ENCODE data around the gene TAS2R46. TPM values are rescaled to one million over a fixed set of nuclear protein-coding genes. Genes with fewer than 3 reads are reported as not detected.
A peak's percentile ranks its signal among the peaks of the same experiment; 100 is the strongest.
"Not testable (repeated sequence)": the region's sequence is repeated elsewhere in the genome, so short reads cannot be mapped to it uniquely, and the experiment has no call there.

TAS2R46 gene
- total RNA-seq, 1 experiment from 2014 or later: 0.31 TPM

- DNase-seq (ENCODE audit: low spot score): no peak
These were observed 22.9 kb downstream of the TAS2R46 start for GRCh38 chr12:11039171-11039570.

- DNase-seq (ENCODE audit: low spot score): not testable (repeated sequence)
These were observed 28.1 kb downstream of the TAS2R46 start for GRCh38 chr12:11033959-11034358.

GRCh38 chr12:11031307-11031706 is 30.8 kb downstream of the TAS2R46 start, which contains the start of gene TAS2R31:
Gene TAS2R31 (minus strand): TSS chr12:11031407. CDS start chr12:11031335, 72 bp downstream.
- no peak for DNase-seq (ENCODE audit: low spot score)

GRCh38 chr12:11026118-11026517 is 36.0 kb downstream of the TAS2R46 start:
- DNase-seq (ENCODE audit: low spot score): peak; percentile 36

- DNase-seq (ENCODE audit: low spot score): no peak
These were observed 38.7 kb downstream of the TAS2R46 start for GRCh38 chr12:11023387-11023786.

GRCh38 chr12:11022520-11022919 is 39.6 kb downstream of the TAS2R46 start, which contains the start of gene TAS2R19:
Gene TAS2R19 (minus strand): TSS chr12:11022620. CDS start chr12:11022571, 49 bp downstream.
- no peak for DNase-seq (ENCODE audit: low spot score)

- peak; percentile 54 for DNase-seq (ENCODE audit: low spot score)
These were observed 45.2 kb downstream of the TAS2R46 start for GRCh38 chr12:11016937-11017336.

GRCh38 chr12:11015775-11016430 is 46.2 kb downstream of the TAS2R46 start:
- DNase-seq (ENCODE audit: low spot score): peak; percentile 80

- no peak for DNase-seq (ENCODE audit: low spot score)
These were observed 47.9 kb downstream of the TAS2R46 start for GRCh38 chr12:11014234-11014633.

Small RNA genes lying within 50 kb of the gene (small RNA-seq; reads per million reads assigned to genes)
- gene AC018630.1: not detected

Other genes starting within 250 kb of the TAS2R46 start
- gene TAS2R10, start 235.9 kb downstream of the TAS2R46 start, total RNA-seq (2014; rRNA removed; shearing (Covaris generic)): 0.21 and 0.36 TPM in 2 replicates
- gene PRR4, start 212.8 kb downstream of the TAS2R46 start, total RNA-seq (2014; rRNA removed; shearing (Covaris generic)): 0.13 and 0.28 TPM in 2 replicates
- gene PRH1, start 178.0 kb downstream of the TAS2R46 start, total RNA-seq (2014; rRNA removed; shearing (Covaris generic)): 13.8 and 17.4 TPM in 2 replicates
- gene TAS2R13, start 152.7 kb downstream of the TAS2R46 start, total RNA-seq (2014; rRNA removed; shearing (Covaris generic)): 0.16 and 0.46 TPM in 2 replicates
- not detected in 2 replicates for gene PRH2, start 133.1 kb downstream of the TAS2R46 start, total RNA-seq (2014; rRNA removed; shearing (Covaris generic))
- 1.4 and 1.8 TPM in 2 replicates for gene TAS2R14, start 123.0 kb downstream of the TAS2R46 start, total RNA-seq (2014; rRNA removed; shearing (Covaris generic))
- gene TAS2R50, start 75.4 kb downstream of the TAS2R46 start, total RNA-seq (2014; rRNA removed; shearing (Covaris generic)): 0.26 and 0.99 TPM in 2 replicates
- gene TAS2R20, start 64.0 kb downstream of the TAS2R46 start, total RNA-seq (2014; rRNA removed; shearing (Covaris generic)): 0.79 and 0.86 TPM in 2 replicates
- 1.6 and 3.3 TPM in 2 replicates for gene TAS2R19, start 39.7 kb downstream of the TAS2R46 start, total RNA-seq (2014; rRNA removed; shearing (Covaris generic))
- gene TAS2R31, start 30.9 kb downstream of the TAS2R46 start, total RNA-seq (2014; rRNA removed; shearing (Covaris generic)): 1.3 and 2.3 TPM in 2 replicates
- 0.51 and 1.7 TPM in 2 replicates for gene TAS2R43, start 30.0 kb upstream of the TAS2R46 start, total RNA-seq (2014; rRNA removed; shearing (Covaris generic))
- gene TAS2R30, start 72.3 kb upstream of the TAS2R46 start, total RNA-seq (2014; rRNA removed; shearing (Covaris generic)): 0.79 and 0.86 TPM in 2 replicates
- gene SMIM10L1, start 108.9 kb upstream of the TAS2R46 start, total RNA-seq (2014; rRNA removed; shearing (Covaris generic)): 6.1 and 6.7 TPM in 2 replicates
- not detected in 2 replicates for gene TAS2R42, start 124.6 kb upstream of the TAS2R46 start, total RNA-seq (2014; rRNA removed; shearing (Covaris generic))
- gene PRB3, start 207.4 kb upstream of the TAS2R46 start, total RNA-seq (2014; rRNA removed; shearing (Covaris generic)): not detected in 2 replicates
- not detected in 2 replicates for gene PRB4, start 248.1 kb upstream of the TAS2R46 start, total RNA-seq (2014; rRNA removed; shearing (Covaris generic))